GM18526 (cell line): ENCODE measurements around the gene ZFP62.

Experiments used
- POLR2A ChIP-seq: IDR thresholded peaks from 3 replicates; pipeline ENCODE4 v1.6.1; 2011; ENCODE audit not compliant: insufficient read length; ENCODE audit errors: extremely low read depth

ZFP62 gene

DNA sequence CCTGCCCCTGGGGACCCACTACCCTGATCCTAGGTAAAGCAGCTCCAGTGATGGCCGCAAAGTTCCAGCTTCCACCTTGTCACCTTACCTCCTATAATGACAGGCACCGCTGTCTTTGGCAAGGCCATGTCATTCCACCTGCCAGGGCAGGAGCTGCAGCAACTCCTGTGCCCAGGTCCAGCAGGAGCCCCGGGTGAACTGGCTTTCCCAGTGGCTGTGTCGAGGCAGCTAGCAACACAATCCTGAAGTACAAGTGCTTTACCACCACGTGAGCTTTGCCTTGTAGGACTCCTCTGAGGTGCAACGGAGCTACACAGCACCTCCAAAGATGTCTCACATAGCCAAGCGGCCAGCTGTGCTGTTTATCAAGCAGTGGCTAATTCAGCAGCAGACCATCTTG lies 37.7 kb downstream of the ZFP62 start:
- TF ChIP-seq POLR2A: no peak

DNA sequence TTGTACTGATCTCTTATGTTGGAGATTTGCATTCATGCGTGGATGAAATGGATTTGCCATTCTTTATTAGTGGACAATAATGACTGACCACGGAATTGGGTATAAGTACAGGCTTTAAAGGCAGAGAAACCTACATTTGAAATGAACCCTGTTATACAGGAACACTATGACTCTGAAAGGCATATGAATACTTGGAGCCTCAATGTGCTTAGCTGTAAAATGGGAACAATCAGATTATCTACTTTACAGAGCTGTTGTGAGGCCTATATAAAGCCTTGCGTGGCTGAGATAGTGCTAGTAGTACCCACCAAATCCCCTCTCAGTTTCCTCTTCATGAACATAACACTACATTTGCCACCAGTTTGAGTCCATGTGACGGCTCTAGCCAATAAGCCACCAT lies 39.5 kb downstream of the ZFP62 start:
- TF ChIP-seq POLR2A: no peak

DNA sequence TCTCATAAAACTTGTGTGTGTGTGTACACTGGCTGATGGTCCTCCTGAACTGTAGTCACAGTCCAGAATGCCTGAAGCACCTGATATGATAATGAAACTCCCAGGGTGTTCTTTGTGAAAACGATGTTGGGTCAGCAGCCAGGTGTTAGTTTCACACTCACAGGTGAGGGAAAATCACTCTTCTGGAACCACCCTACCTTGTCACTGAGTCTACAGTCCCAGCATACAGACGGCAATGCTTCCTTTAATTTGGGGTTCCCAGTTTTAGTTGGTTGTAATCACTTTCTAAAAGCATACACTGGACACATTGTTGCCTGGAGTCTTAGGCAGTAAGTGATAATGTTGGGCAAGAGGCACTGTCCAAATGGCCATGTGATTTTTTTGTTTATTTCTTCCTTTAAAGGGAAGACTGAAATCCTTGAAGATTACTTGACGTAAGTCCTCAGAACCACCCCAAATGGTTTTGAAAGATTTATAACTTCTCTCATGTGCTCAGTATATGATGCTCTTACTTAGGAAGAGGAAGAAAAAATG lies 40.2 kb downstream of the ZFP62 start:
- TF ChIP-seq POLR2A: no peak

DNA sequence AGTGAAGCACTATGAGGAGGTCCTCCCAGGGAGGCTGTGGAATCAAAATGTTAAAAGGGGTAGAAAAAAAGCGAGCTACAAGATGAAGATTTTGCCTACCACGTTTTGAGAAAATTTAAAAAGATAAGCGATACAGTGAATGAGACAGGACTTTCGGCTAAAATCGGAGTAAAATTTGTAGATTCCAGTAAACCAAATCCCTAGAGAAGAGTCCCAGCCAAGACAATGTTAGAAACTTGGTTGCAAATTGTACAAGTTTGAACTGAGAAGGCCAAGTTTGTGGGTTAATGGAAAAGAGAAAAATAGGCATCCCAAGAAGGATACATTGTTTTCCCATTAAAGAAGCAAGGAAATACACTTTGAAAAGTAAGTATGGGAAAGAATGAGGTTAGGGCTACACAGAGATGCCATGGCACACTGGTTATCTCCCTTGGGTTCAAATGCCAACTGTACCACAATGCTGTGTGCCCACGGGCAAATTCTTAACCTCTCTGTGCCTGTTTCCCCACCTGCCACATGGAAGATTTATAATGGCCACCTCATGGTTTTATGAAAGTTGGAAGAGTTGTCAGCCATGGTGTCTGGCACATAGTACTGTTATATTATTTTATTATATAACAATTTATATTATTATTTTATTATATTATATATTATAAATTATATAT lies 42.3 kb downstream of the ZFP62 start:
- TF ChIP-seq POLR2A: no peak

DNA sequence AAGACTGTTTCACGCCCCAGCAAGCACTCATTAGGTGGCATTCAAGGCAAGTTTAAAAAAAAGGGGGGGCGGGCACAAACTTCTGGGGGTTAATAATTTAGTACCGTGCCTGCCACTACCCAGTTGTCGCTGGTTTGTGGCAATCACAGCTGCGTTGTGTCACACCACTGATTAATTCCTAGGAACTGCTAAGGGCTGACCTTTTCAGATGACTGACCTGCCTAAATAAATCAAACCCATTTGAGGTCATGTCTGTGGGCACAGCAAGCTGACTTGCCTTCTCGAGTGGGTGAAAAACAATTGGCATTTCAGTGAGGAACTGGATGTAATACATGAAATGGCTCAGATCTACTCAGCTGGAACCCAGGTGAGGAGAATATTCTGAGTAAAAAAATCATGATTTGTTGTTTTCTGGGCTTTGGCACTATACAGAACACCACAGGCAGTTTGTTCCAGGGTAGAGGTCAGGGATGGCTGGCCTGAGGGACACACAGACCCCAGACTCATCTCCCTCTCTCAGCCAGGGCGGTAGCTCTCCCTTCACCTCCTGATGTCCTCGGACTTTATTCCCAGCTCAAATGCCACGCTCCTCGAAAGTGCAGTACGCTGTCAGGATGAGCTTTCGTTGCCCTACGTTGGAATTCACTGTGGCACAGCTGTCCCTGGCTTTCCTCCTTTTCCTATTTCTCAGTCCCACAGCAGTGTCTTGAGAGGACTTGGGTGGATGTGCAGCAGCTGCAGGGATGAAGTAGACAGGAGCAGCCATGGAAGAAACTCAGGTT lies 43.0 kb downstream of the ZFP62 start:
- no peak for TF ChIP-seq POLR2A

DNA sequence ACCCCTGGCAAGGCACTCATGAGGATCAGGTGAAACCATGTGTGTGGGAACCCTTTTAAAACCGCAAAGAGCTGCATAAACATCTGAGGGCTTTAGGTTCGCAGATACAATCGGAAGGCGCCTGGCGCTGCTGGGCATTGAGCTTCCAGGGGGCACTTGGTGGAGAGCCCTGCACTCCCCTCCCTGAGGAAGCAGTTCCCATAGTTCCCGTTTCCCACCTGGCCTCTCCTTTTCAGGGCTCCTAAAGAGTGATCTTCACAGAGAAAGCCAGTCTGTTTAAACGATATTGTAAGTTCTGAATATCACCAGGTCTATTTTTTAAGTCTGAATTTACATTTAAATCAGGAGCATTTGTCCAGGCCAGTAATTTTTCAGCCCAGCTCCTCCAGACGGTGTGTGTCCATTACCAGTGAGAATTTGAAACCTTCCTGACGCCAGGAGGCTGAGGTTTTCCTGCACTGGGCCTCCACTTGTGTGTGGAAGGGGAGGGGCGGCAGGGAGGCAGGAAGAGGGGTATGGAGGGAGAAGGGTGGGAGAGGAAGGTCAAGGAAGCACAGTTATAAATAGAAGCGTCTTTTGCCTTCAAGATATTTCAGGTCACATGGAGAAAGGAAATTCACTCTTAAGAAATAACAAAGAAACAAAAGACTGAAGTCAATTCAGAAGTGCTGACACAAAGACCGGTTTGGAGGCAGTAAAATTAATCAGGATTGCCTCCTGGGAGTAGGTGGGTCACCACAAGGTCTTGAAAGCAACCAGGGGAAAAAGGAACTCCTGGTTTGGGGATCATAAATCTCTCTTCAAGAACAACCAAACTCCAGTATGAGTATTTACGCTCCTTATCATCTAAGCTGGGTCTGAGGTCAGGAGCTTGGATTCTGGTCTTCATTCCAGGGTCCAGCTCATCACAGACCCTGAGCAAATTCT lies 44.2 kb downstream of the ZFP62 start:
- peak; percentile 27 for TF ChIP-seq POLR2A

DNA sequence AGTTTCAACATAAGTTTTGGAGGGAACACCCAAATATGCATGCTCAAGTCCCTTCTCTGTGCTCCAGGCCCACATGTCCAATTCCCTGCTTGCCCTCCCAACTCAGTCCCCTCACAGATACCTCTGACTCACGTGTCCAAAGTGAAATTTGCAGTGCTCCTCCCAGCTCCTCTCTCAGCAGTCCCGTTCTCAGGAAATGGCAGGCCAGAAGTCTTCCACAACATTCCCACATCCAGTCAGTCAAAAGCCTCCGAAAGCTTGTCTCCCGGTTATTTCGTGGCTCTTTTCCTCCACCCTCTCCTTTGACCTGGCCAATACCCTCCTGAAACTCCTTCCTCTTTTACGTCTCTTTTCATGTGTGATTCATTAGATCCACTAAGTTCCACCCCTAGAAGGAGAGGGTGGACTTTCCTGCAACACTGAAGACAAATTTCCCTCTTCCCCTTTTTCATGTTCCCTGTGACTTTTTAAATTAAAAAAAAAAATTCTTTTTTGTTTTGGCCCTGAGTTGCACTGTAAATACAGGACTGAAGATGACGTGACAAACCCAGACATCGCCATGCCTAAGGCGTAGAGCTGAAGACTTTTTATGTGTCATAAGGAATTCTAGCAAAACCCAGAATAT lies 45.7 kb downstream of the ZFP62 start:
- TF ChIP-seq POLR2A: no peak

DNA sequence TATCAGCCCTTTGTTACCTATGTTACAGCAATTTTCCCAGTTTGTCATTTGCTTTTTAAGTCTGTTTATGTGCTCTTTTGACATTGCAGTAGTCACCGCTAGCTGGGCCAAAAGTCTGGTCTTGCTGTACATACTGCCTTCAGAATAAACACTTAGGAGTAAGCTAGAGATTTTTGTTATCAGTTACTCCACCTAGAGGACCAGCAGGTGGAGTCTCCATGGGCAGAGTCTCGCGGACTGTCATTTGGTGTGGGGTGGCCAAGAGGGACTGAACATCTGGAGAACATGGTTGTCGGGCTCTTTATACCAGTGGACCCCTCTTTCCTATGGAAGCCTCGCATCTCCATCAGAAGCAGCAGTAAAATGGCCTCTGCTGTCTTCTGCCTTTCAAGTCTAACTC lies 47.7 kb downstream of the ZFP62 start:
- TF ChIP-seq POLR2A: no peak

DNA sequence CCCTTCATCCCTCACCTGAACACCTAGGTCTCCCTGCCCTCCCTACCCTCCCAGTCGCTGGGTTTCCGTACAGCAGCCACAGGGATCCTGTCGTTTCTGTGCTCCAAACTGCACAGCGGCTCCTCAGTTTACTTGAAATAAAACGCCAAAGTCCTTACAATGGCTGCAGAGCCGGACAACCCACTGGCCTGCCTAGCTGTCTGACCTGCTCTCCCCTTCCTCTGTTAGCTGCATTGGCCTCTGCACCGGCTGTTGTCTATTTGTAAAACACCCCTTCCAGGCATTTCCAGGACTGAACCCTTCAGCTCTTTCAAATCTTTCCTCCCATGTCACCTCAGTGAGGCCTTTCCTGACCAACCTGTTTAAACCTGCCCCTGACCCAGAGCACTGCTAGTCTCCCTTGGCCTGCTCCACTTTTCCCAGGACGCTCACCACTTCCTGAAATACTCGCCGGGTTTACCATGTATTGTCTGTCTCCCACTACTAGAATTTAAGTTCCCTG lies 49.4 kb downstream of the ZFP62 start:
- no peak for TF ChIP-seq POLR2A

DNA sequence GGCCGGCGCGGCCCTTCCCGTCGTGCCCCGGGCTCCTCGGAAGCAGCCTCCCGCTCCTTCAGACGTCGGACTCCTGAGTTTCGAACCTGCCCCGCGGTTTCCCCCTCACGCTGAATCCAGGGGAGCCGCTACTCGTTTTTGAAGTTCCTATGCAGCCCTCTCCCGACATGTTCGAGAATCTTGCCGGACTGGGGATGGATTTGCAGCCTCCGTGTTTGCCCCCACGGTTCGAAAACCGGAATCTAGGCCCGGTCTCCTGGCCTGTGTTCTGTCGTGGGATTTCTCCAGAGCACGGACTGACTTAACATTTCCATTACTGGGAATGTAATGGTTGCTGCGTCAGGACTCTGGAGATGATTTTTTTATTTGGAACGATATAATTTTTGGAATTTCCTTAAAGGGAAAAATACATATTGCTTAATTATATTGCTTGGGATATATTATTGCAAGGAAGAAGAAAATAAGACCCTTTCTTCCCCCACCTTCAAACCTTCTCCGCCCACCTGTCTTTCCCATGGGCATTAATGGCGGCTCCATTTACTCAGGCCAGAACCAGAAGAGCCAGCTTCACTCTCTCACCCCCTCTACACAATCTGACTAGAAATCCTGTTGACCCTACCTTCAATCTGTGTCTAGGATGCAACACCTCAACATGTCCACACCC lies 50.0 kb downstream of the ZFP62 start:
- TF ChIP-seq POLR2A: no peak

DNA sequence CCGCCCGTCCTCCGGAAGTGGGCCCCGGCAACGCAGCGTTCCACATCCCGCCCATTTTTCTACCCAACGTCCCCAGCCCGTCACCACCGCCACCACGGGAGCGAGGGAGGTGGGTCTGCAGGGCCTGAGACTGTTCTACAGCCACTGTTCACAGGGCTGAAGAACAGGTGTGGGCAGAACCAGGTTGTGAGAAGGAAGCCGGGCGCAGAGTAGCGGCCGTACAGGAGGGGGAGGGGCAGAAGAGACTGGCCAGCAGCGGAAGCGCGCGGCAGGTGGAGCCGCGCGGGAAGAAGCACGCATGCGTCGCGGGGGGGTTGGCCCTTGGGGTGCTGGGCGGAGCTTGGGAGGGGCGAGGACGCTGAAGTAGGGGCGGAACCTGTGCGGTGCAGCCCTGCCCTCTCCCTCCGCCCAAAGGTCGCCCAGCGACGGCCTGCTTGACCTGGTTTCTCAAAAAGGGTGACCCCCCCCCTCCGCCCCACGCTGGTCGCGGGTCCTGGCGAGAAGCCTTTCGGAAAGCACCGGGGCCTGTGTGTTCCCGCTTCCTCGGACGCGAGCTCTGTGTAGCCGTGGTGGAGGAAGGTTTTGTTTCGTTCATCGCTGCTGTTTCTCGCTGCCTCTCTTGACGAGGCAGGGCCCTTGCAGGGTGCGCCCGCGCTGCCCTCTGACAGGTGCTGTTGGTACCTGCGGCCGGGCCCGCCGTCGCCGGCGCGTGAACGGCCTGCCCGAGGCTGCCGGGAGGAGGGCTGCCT lies 50.7 kb downstream of the ZFP62 start:
- TF ChIP-seq POLR2A: peak; percentile 77

DNA sequence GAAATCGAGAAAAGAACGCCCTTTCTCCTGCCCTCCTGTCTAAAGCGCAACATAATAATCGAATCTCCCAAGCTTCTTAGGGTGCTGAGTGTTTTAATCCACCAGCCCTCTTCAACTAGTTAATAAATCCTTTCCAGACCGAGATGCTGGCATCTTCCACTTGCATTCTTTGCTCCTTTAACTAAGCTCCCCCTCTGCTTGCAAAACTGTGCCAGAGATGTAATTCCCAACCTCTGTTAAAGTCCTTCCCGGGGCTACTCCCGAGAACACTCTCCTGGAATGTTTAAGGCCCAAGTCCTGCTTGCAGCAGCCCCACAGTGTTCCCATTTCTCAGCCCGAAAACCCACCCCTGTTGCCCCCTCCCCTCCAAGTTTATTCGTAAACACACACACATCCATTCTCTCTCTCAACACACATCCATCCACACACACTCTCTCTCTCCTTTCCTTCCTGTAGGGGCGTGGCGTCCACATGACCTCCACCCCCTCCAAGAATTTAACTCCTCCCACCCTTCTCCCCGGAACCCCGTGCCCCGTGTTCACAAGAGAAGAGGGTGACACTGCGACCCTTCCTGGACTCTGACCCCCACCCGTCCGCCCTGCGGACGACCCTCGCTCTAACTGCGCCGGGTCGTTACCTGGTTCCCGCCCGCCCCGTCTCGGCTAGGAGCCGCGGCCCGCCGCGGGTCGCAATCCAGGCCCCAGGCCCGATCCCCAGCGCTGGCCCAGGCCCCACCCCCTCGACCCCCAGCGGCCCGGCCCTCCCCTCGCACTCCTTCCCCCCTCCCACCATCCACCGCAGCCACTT lies 51.5 kb downstream of the ZFP62 start:
- no peak for TF ChIP-seq POLR2A
